CD4-positive, alpha-beta T cell treated with Interleukin-4 for 4 hours (primary cell): Measurements from ENCODE around the gene PLP1.
"Not testable (repeated sequence)": the region's sequence is repeated elsewhere in the genome, so short reads cannot be mapped to it uniquely, and the experiment has no call there.

Experiments used
- DNase-seq: peaks from one replicate; pipeline ENCODE4 v3.0.0-alpha.2; 2020

Gene PLP1, protein sequence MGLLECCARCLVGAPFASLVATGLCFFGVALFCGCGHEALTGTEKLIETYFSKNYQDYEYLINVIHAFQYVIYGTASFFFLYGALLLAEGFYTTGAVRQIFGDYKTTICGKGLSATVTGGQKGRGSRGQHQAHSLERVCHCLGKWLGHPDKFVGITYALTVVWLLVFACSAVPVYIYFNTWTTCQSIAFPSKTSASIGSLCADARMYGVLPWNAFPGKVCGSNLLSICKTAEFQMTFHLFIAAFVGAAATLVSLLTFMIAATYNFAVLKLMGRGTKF

DNA sequence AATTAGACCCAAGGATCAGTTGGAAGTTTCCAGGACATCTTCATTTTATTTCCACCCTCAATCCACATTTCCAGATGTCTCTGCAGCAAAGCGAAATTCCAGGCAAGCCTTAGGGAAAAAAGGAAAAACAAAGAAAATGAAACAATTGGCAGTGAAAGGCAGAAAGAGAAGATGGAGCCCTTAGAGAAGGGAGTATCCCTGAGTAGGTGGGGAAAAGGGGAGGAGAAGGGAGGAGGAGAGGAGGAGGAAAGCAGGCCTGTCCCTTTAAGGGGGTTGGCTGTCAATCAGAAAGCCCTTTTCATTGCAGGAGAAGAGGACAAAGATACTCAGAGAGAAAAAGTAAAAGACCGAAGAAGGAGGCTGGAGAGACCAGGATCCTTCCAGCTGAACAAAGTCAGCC, at the start of gene PLP1:
PLP1 (plus strand) TSS at position 295 of the 400 bp plus-strand sequence. CDS start 156 bp downstream, outside the sequence.
- DNase-seq, result no peak

DNA sequence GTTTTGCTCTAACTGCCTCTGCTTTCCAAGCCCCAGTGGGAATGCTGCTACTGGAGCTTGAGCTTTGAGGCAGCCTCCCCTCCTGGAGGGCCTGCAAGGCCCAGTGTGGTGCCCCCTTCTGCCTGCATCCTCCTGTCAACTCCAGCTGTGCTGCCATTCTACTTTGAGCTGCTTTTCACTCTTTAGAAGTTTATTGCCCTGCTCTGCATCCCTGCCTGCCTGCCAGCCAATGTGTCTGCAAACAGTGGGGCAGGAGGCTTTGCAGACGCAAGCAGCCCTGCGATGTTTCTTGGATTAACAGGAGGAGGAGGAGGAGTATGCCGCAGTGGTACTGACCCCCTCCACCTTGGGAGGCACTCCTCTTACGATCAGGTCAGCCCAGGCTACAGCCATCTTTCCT, 49.5 kb upstream of the PLP1 start:
- no peak for DNase-seq

DNA sequence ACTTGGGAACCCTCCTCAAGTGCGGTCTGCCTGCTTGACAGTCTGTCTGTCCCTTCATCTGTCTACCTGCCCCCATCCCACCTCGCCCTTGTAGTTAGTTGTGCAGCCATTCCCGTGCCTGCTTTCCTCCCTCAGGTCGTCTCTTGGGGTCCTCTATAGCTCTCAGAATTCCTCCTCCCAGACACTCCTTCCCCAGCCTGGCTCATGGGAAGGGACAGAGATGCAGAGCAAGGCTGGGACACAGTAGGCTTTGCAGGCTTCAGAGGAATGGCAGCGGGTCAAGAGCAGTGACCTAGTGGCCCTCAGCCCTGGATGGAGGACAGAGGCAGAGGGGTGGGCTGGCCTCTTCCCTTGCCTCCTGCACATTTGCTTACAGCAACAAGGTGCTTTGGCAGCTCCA, 47.6 kb upstream of the PLP1 start:
- no peak for DNase-seq

DNA sequence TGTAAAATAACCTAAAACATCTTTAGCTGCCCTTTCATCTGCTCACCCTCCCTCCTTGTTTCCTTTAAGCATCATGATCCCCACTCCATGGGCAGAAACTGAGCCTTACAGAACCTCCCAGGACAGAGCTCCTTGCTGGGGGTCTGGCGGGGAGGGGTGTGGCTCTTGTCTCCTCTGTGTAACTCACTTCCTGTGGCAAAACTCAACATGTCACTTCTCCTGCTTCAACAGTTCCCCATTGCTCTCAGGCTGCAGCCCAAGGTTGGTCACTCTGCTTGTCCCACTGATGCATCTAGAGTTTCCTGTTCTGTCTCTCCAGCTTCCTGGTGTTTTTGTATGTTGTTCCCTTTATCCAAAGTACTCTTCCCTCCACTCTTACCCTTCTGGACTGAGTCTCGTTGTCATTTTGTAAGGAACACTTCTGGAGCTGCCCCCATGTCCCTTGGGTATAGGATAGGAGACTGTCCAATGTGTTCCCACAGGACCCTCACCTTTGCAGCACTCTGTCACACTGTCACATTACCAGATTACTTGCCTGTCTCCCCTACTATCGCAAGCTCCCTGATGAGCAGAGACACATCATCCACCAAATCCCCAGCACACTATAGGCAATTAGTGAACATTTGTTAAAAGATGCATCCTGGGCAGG, 46.4 kb upstream of the PLP1 start:
- no peak for DNase-seq

DNA sequence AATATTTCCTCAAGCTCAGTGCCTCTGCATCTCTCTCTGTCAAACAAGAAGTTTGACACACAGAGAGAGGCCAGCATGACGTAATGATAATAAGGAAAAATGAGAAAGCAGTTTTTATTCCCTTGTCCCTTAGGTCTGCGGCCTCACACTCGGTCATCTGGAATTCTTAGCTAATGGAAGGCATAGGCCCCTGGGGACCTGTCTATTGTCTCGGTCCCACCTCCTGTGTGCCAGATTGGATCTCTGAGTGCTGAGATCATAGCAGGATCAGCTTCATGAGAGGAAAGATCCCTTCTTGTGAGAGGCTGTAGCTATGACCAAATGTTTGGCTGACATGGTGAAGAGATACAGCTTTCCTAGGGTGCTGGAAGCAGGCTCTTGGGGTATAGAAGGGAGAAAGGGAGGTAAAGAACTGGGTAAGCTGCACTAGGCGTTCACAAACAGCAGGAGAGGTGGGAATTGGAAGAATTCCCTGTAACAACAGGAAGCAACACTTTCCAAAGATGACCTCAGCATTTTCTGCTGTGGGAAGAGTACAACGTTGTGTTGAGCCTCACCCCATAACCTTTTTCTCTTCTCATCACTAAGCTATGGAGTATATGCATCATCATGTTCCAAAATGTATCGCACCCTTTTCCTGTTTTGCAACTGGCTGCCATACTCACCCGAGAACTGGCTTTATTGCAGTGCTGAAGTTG, 45.7 kb upstream of the PLP1 start:
- DNase-seq, result no peak

DNA sequence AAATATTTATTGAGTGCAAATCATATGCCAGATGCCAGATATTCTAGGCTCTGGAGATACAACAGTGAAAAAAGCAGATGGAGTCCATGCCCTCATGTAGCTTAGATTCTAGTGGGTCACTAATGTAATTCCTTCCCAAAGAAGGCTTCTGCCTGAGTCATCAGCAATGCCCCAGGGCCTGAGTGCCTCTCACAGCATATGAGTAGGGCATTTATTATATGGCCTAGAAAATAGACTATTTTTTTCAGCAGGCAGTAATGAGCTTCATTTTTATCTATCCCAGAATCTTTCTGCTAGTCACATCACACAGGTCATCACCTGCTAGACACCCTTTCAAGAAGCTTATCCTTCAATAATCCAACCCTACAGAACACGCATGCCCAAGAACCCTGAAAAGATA, 43.6 kb upstream of the PLP1 start:
- no peak for DNase-seq

DNA sequence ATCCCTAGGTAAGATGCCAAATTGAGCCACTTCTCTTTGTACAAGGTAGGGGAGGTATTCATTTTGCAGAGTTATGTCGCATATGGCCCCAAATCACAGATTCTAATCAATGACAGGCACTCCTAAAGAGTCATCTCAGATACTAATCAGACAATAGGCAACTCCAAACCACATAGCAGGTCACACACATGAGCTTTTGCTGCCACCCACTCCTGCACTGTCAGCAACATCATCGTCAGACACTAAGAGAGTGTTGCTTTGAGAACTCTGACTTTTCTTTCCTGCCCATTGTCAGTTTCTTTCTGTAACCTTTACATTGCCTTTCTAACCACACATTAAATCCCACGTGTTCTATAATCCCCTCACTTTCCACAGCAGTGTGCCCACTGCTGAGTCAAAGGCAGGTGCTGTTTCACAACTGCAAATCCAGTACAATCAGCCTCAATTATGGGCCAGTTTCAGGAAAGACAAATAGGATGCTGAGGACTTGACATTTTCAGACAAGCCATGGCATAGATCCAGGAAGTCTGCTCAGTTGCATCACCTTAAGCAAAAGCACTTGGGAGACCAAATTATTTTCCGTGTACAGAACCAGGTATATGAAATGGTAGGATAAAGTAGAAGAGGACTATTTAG, 42.4 kb upstream of the PLP1 start:
- DNase-seq, result no peak

DNA sequence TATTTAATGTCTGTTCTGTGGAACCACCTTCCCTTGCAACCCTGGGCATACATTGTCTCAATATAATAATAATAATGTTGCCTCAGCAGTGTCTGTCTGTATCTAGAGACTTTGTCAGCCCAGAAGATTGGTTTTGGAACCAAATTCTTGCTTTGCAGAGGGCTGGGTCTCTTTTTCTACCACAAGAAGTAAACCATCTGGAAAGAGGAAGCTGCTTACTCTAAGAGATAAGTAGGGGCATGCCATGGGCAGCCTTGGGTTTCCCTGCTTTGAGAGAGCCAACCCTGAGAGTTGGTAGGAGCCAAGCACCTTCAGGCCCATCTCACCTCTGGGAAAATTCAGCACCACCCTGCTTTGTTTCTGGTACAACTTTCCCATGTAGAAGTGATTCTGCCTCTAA, 38.9 kb upstream of the PLP1 start:
- no peak for DNase-seq

DNA sequence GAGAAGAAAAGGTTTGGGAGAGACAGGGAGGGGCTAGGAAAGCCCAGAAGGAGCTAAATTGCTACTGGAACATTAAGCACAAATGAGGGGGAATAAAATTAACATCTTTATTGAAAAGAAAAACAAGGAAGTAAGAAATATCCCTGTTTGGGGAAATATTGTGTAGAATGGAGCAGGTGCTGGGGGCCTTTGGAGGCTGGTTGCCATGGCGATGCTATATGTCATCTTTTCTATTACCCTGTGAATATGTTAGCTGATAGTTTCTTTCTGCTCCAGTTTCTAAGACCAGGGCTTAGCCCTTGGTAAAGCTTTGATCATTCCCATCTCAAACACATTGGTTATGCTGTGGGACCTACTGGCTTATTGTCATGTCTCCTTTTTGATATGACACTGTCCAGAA, 37.2 kb upstream of the PLP1 start:
- DNase-seq, result no peak

DNA sequence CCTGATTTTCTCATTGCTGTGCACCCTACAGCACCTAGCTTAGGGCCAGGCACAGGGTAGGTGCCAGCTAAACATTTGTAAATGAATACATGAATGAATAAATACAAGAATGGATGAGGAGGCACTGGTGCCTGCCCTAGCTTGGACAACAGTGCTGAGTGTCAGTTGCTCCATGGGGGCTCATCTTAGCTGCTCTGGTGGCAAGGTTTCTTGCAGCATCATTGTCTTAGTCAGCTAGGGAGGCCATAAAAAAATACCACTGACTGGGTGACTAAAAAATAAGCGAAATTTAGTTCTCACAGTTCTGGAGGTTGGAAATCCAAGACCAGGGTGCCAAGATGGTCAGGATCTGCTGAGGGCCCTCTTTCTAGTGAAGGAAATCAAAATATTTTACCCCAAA, 34.8 kb upstream of the PLP1 start:
- DNase-seq, result no peak

DNA sequence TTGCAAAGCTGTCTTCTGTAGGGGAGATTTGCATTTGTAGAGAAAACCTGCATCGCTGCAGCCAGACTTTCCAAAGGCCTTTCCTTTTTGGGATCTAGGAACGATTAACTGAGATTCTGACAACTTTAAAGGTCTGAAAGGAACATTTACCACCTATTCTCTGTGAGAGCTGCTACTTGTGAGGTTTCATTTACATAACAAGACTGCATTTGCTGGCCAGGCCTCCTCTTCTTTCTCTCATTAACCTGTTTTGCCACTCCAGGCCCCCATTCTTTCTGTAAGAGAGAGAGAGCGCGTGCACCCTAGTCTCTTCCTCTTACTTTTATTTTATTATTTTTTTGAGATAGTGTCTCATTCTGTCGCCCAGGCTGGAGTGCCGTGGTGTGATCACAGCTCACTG, 34.3 kb upstream of the PLP1 start:
- no peak for DNase-seq

DNA sequence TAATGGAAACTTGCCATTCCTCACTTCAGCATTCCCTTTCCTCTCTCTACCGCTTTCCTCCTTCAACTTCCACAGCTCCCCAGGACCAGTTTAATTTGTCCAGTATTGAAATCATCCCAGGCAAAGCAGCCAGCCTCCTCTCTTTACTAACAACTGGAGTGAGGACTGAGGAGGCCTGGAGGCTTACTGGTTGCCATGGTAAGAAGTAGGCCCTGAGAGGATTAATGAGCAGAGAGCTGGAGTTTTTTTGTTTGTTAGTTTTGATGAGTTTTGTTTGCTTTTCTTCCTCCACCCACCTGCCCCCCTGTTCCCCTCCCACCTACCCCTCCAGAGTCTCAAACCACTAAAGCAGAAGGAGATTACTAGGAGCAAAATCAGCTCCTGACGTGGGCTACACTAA, 29.5 kb upstream of the PLP1 start:
- no peak for DNase-seq

DNA sequence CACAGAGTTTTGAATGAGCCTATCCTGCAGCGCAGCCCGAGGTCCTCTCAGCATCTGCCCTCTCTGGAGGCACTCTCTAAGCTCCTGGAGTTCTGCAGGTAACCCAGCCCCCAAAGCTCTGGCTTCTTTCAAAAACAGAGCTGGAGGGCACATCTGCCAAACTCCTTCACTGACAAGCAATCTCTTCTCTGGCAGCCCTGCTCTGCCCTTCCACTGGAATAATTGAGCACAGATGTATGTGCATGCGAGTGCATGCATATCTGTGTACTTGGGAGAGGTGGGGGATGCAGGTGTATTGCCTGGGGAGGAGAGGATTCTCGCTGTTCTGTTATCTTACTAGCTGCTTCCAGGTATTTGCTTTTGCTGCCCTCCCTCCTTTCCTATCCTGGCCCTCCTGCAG, 22.2 kb upstream of the PLP1 start:
- DNase-seq, result no peak

DNA sequence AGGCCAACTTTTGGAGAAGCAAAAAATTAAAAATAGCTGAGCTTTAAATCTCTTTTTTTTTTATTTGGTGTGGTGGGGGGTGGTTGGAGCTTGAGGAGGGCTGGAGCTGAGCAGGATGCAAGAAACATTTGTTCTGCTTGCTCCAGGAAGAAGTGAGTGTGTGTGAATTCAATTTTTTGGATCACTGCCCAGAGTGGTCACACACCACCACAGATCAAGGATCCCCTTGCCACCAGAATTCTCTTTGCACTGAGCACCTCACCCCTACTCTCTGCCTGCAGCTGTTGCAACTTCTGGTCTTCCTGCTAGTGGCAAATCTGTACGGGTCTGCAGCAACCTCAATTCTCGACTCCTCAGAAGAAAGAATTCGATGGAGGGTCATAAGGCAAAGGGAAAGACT, 19.9 kb upstream of the PLP1 start:
- no peak for DNase-seq

DNA sequence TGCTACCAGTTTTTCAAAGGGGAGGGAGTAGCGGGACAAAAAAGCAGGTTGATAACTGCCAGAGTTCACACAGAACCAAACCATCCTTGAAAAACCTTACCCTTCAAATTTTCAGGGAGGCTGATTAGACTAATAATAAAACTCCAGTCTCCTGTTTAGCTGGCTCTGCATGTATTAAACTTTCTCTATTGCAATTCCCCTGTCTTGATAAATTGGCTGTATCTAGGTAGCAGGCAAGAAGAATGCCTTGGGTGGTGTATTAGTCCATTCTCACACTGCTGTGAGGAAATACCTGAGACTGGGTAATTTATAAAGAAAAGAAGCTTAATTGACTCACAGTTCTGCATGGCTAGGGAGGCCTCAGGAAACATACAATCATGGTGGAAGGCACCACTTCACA, 18.1 kb upstream of the PLP1 start:
- no peak for DNase-seq

DNA sequence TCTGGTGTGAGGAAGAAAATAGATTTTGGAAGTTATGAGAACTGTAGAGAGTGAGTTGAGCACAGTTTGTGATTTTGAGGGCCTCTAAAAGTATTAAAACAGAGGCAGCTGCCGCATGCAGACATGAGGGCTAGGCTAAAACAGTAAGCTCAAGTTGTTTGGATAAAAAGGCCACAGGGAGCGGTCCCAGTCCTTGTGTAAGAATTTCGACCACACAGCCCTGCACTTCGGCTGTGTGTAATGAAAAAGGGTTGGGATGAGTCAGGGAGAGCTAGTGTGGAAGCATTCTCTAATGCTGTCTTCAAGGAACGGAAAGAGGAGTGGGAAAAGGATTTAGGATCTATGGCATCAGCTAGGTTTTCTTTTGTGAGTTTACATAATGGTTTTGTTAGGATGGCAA, 13.1 kb upstream of the PLP1 start:
- not testable (repeated sequence) for DNase-seq

DNA sequence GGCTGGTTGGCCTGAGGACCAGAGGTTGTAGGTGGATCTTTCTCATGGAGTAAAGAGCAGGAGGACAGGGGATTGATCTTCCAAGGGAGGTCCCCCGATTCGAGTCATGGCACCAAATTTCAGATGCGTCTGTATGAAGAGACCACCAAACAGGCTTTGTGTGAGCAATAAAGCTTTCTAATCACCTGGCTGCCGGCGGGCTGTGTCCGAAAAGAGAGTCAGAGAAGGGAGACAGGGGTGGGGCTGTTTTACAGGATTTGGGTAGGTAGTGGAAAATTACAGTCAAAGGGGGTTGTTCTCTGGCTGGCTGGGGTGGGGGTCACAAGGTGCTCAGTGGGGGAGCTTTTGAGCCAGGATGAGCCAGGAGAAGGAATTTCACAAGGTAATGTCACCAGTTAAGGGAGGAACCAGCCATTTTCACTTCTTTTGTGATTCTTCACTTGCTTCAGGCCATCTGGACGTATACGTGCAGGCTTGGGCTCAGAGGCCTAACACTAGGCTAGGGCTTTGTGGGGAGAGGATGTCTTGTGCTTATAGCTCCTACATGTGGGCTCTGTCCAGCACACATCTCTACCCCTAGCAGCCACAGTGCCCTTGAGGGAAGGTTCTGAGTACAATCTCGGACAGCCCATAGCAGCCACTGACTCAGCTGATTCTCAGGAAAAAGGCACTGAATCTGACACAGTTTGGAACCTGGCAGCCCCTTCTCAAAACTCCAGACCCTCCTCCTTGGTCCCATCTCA, 9.7 kb upstream of the PLP1 start:
- not testable (repeated sequence) for DNase-seq

DNA sequence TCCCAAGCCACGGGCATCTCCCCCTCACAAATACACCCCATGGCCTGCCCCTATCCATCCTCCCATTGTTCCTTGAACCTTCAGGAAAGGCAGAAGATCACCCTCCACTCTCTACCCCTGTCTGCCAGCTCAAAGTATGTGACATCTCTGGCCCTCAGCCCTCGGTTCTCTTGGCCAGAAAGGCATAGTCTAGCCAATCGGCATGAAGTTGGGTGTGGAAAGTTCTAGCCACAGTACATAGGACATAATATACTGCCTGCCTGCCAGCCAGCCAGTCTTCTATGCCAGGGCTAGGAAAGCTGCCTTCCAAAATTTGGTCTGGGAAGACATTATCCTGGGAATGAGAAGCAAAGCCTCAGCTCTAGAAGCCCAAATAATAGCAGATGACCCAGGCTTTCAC, 3.2 kb upstream of the PLP1 start:
- DNase-seq, result no peak

DNA sequence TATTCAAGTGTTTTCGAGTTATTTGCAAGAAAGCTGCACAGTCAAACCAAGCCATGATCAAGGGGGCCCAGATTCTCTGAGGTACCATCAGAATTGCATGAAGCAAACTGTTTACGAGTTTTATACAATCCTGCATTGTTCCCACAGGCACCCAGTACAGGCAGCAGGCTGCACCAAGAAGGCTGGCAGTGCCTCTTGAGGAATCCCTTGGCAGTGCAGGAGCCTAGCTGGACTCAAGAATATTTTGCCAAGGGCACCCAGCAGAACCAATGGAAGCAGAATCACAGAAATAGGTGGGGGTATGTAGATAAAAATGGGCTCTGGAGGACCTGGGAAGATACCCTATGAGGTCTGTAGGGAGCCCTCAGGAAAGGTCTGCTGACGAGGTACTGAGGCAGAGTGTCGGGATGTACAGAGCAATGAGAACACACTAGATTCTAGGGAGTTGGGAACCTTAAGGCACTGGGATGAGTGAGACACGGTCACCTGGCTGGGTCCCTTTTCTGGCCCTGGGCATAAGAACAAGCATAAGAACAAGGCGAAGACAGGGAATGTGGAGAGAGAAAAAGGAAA, 2.5 kb upstream of the PLP1 start:
- no peak for DNase-seq

DNA sequence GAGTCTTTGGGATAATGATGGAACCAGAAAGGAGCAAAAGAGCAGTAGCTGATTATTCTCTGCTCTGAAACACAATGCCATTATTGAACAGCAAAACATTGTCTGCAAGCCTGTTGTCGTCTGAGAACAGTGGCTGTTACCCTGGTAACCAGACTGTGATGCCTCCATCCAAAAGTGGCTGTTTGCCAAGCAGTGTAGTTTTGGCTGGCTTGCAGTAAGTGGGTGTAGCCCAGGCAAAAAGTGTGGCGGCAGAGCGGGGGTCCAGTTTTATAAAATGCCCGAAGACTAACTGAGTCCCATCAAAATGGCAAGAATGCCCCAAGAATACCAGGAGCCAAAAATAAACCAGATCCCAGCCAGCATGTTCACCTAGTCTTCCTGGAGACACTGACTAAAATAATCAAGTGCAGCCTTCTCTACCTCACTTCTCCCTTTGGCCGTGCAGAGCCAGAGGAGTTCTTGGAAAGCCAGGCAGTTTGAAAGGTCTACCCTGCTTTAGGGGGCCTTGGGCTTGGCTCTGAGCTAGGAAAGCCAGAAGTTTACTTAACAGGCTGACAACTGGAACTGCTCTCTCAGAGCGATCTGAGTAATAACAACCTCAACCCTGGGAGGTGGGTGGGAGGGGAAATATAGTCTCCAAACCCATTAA, 2.6 kb downstream of the PLP1 start:
- DNase-seq, result no peak

DNA sequence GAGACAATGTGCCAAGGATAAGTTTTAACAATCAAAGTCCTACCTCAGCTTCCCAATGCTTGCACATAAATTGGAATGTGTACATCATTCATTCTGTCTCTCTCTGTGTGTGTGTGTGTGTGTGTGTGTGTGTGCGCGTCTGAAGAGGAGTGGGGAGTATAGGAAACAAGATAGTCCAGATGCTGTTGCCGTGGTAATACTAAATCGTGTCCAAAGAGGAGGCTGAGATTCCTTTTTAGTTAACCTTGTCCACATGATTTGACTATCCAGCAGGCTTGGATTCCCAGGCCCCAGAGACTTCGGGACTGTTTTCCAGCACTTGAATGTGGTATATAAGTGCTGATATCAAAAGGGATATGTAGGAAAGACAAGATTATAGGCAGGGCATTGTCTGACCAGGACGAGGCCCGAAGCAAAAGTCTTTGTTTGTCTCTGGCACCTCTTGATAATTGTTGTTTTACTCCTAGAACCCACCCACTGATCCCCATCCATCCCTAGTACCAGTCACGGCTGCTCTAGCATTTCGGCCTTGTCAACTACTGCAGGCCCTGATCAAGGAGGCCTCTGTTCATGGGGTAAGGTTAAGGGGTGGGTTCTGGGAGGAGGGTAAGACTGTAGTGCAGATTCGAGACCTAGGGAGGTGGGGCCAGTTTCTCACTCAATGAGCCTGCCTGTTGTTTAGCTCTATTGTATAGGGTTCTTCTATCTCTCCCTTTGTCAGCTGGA, 3.9 kb downstream of the PLP1 start:
- DNase-seq, result no peak

DNA sequence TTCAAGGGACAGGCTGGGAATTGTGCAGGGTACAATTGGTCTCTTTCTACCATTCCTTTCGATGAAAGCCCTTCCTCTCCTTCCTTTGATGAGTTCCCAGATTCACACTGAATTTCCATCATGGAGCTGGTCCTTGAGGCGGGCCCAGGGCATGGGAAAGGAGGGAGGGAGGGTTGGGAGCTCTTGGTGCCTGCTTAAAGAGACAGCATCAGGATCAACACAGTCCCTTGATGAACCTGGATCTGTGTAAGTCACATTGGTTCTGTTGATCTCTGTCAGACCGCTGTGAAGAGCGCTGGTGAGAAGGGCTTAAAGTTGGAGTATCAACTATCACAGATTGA, 4.4 kb downstream of the PLP1 start:
- DNase-seq, result no peak
